Measurements from ENCODE around the gene LTO1.

The LTO1 gene

GRCh38 chr11:69694781-69695180 is 19.6 kb upstream of the LTO1 start:
- TF ChIP-seq GATA2 (IDR thresholded peaks at IDR 0.05; ENCODE audit: low read depth, low read length) (no peak), GATA3 (IDR thresholded peaks at IDR 0.05; ENCODE audit: low read depth, low read length) (no peak)

GRCh38 chr11:69692422-69692821 is 17.3 kb upstream of the LTO1 start:
- TF ChIP-seq GATA3 (IDR thresholded peaks at IDR 0.05; ENCODE audit: low read depth, low read length): no peak
- TF ChIP-seq GATA2 (IDR thresholded peaks at IDR 0.05; ENCODE audit: low read depth, low read length): no peak

GRCh38 chr11:69691463-69691862 is 16.3 kb upstream of the LTO1 start:
- no peak for TF ChIP-seq GATA3 (IDR thresholded peaks at IDR 0.05; ENCODE audit: low read depth, low read length)
- TF ChIP-seq GATA2 (IDR thresholded peaks at IDR 0.05; ENCODE audit: low read depth, low read length): no peak

GRCh38 chr11:69689484-69690319 is 14.5 kb upstream of the LTO1 start:
- no peak for TF ChIP-seq GATA2 (IDR thresholded peaks at IDR 0.05; ENCODE audit: low read depth, low read length)
- TF ChIP-seq GATA3 (IDR thresholded peaks at IDR 0.05; ENCODE audit: low read depth, low read length): no peak

GRCh38 chr11:69686856-69687255 is 11.7 kb upstream of the LTO1 start:
- TF ChIP-seq GATA3 (IDR thresholded peaks at IDR 0.05; ENCODE audit: low read depth, low read length) (no peak), GATA2 (IDR thresholded peaks at IDR 0.05; ENCODE audit: low read depth, low read length) (no peak)

GRCh38 chr11:69686452-69686851 is 11.3 kb upstream of the LTO1 start:
- no peak for TF ChIP-seq GATA2 (IDR thresholded peaks at IDR 0.05; ENCODE audit: low read depth, low read length)
- TF ChIP-seq GATA3 (IDR thresholded peaks at IDR 0.05; ENCODE audit: low read depth, low read length): no peak

- TF ChIP-seq GATA3 (IDR thresholded peaks at IDR 0.05; ENCODE audit: low read depth, low read length): no peak
- TF ChIP-seq GATA2 (IDR thresholded peaks at IDR 0.05; ENCODE audit: low read depth, low read length): no peak
These were observed 10.2 kb upstream of the LTO1 start for GRCh38 chr11:69685348-69685747.

- TF ChIP-seq GATA2 (IDR thresholded peaks at IDR 0.05; ENCODE audit: low read depth, low read length) (no peak), GATA3 (IDR thresholded peaks at IDR 0.05; ENCODE audit: low read depth, low read length) (no peak)
These were observed 9.5 kb upstream of the LTO1 start for GRCh38 chr11:69684651-69685050.

- TF ChIP-seq GATA2 (IDR thresholded peaks at IDR 0.05; ENCODE audit: low read depth, low read length) (no peak), GATA3 (IDR thresholded peaks at IDR 0.05; ENCODE audit: low read depth, low read length) (no peak)
These were observed 8.7 kb upstream of the LTO1 start for GRCh38 chr11:69683764-69684333.

GRCh38 chr11:69682681-69683326 is 7.7 kb upstream of the LTO1 start:
- TF ChIP-seq GATA3 (IDR thresholded peaks at IDR 0.05; ENCODE audit: low read depth, low read length): no peak
- TF ChIP-seq GATA2 (IDR thresholded peaks at IDR 0.05; ENCODE audit: low read depth, low read length): no peak

GRCh38 chr11:69682221-69682620 is 7.1 kb upstream of the LTO1 start:
- TF ChIP-seq GATA3 (IDR thresholded peaks at IDR 0.05; ENCODE audit: low read depth, low read length): no peak
- TF ChIP-seq GATA2 (IDR thresholded peaks at IDR 0.05; ENCODE audit: low read depth, low read length): no peak

- no peak for TF ChIP-seq GATA3 (IDR thresholded peaks at IDR 0.05; ENCODE audit: low read depth, low read length)
These were observed 5.5 kb upstream of the LTO1 start for GRCh38 chr11:69680688-69681087.

- no peak for TF ChIP-seq GATA3 (IDR thresholded peaks at IDR 0.05; ENCODE audit: low read depth, low read length)
- TF ChIP-seq GATA2 (IDR thresholded peaks at IDR 0.05; ENCODE audit: low read depth, low read length): no peak
These were observed 2.6 kb upstream of the LTO1 start for GRCh38 chr11:69677749-69678148.

GRCh38 chr11:69674267-69674885 is 777 bp downstream of the LTO1 start:
- no peak for TF ChIP-seq GATA3 (IDR thresholded peaks at IDR 0.05; ENCODE audit: low read depth, low read length)
- no peak for TF ChIP-seq GATA2 (IDR thresholded peaks at IDR 0.05; ENCODE audit: low read depth, low read length)

Measured in SH-SY5Y (cell line).